HCT116 (cell line): Measurements from ENCODE around the gene SIL1. TPM values are rescaled to one million over a fixed set of nuclear protein-coding genes. Genes with fewer than 3 reads are reported as not detected.

Experiments
- ATAC-seq: fragments of 200-7000 bp; cut with Tn5 transposase; 2 replicates; pipeline ENCODE4 v1.9.1; 2020; ENCODE audit warnings: mild to moderate bottlenecking, moderate library complexity
- BruUV-seq: library from RNA; stranded (reverse); fragments of 400-500 nt; replicated peaks from 2 replicates; lab custom pipeline; 2021; lab: Mats Ljungman, UMichigan
- CTCF ChIA-PET: fragments of 300-600 bp; sonication (Branson Sonifier 250); formaldehyde crosslinking; loops from one replicate; lab custom pipeline; 2021; ENCODE audit warnings: antibody characterized with exemption; lab: Charles Lee
- POLR2A ChIA-PET: fragments of 300-600, 350-600 bp; sonication (Branson Sonifier 250); formaldehyde crosslinking; loops from one replicate; lab custom pipeline; 2021; ENCODE audit warnings: antibody characterized with exemption; lab: Charles Lee
- RAD21 ChIA-PET, 2 experiments: fragments of 300-600 bp; sonication (Branson Sonifier 250); formaldehyde crosslinking; loops; one replicate each; lab custom pipeline; 2023; ENCODE audit warnings: low total read pairs in 2 of 2; ENCODE audit not compliant: uncharacterized antibody in 2 of 2, unreplicated experiment in 2 of 2, low non-redundant PET in 1 of 2; lab: Charles Lee
- DNase-seq: peaks from one replicate; pipeline ENCODE4 v3.0.0-alpha.2; 2010; ENCODE audit warnings: low read depth, low spot score
- H2AFZ ChIP-seq: fragments of 200-600 bp; shearing (Covaris generic), sonication (generic); 2 replicates; pipeline ENCODE4 v1.6.1; 2017; ENCODE audit warnings: low read depth, mixed run types, mixed read lengths, antibody characterized with exemption, low read length; ENCODE audit not compliant: poor library complexity, severe bottlenecking
- H3K27ac ChIP-seq: 2 replicates; pipeline ENCODE4 v1.5.1; 2012; ENCODE audit warnings: low read depth, low read length
- H3K27me3 ChIP-seq: fragments of 200-600 bp; sonication (generic); 2 replicates; pipeline ENCODE4 v1.6.1; 2016; ENCODE audit warnings: mixed run types, low read length, mixed read lengths; ENCODE audit not compliant: insufficient read depth
- H3K36me3 ChIP-seq, 2 experiments: fragments of 200-500 bp in 1 of 2; fragments of 200-600 bp in 1 of 2; sonication (Bioruptor generic) in 1 of 2; sonication (generic) in 1 of 2; 2 replicates each; pipeline versions ENCODE4 v1.5.1 to v1.6.1; 2014 to 2016; ENCODE audit warnings: low read length in 2 of 2, inconsistent platforms in 1 of 2, mixed read lengths in 1 of 2, mixed run types in 1 of 2; ENCODE audit not compliant: insufficient read depth in 2 of 2, control insufficient read depth in 1 of 2
- H3K4me1 ChIP-seq, 2 experiments: fragments of 200-600 bp in 1 of 2; sonication (generic) in 1 of 2; 2 replicates each; pipeline versions ENCODE4 v1.5.1 to v1.6.1; 2012 to 2017; ENCODE audit warnings: low read length in 2 of 2, inconsistent platforms in 1 of 2, mild to moderate bottlenecking in 1 of 2, mixed read lengths in 1 of 2, mixed run types in 1 of 2, moderate library complexity in 1 of 2; ENCODE audit not compliant: insufficient read depth in 2 of 2, control insufficient read depth in 1 of 2
- H3K4me2 ChIP-seq: fragments of 200-600 bp; sonication (generic); 2 replicates; pipeline ENCODE4 v1.6.1; 2017; ENCODE audit warnings: mixed run types, low read length, mixed read lengths
- H3K4me3 ChIP-seq, 2 experiments: fragments of 200-600 bp in 1 of 2; sonication (generic) in 1 of 2; replicated peaks in 1 of 2; 2 replicates each; pipeline ENCODE4 v1.5.1; 2011 to 2016; ENCODE audit warnings: low read length in 2 of 2, control low read depth in 1 of 2, low read depth in 1 of 2, mild to moderate bottlenecking in 1 of 2, mixed read lengths in 1 of 2, mixed run types in 1 of 2
- H3K79me2 ChIP-seq: fragments of 200-600 bp; sonication (generic); 2 replicates; pipeline ENCODE4 v1.6.1; 2017; ENCODE audit warnings: mild to moderate bottlenecking, mixed run types, low read length, moderate library complexity, mixed read lengths; ENCODE audit not compliant: insufficient read depth
- H3K9ac ChIP-seq: fragments of 200-600 bp; sonication (generic); 2 replicates; pipeline ENCODE4 v1.6.1; 2016; ENCODE audit warnings: low read length, mixed read lengths
- H3K9me2 ChIP-seq: fragments of 200-600 bp; sonication (generic), shearing (Covaris generic); 2 replicates; pipeline ENCODE4 v1.6.1; 2017; ENCODE audit warnings: mixed run types, mild to moderate bottlenecking, moderate library complexity; ENCODE audit not compliant: insufficient read depth
- H3K9me3 ChIP-seq, 2 experiments: fragments of 200-500 bp in 1 of 2; fragments of 200-600 bp in 1 of 2; sonication (Bioruptor generic) in 1 of 2; sonication (generic) in 1 of 2; 2 replicates each; pipeline ENCODE4 v1.6.1; 2014 to 2017; ENCODE audit warnings: low read length in 2 of 2, mixed read lengths in 2 of 2, inconsistent platforms in 1 of 2, low read depth in 1 of 2, mild to moderate bottlenecking in 1 of 2, mixed run types in 1 of 2, moderate library complexity in 1 of 2; ENCODE audit not compliant: control insufficient read depth in 1 of 2, insufficient read depth in 1 of 2
- H4K20me1 ChIP-seq: fragments of 200-600 bp; sonication (generic), shearing (Covaris generic); 2 replicates; pipeline ENCODE4 v1.6.1; 2017; ENCODE audit warnings: mixed run types, mild to moderate bottlenecking, moderate library complexity; ENCODE audit not compliant: insufficient read depth
- CBX3 ChIP-seq: IDR thresholded peaks from 2 replicates; pipeline ENCODE4 v1.6.1; 2012; ENCODE audit warnings: low read depth
- CEBPB ChIP-seq: IDR thresholded peaks from 2 replicates; pipeline ENCODE4 v1.6.1; 2012; ENCODE audit warnings: low read depth
- EGR1 ChIP-seq: IDR thresholded peaks from 2 replicates; pipeline ENCODE4 v1.6.1; 2012; ENCODE audit warnings: low read depth
- ELF1 ChIP-seq: IDR thresholded peaks from 2 replicates; pipeline ENCODE4 v1.6.1; 2012; ENCODE audit warnings: low read depth, borderline replicate concordance
- EZH2phosphoT487 ChIP-seq: fragments of 200-600 bp; IDR thresholded peaks from 2 replicates; pipeline ENCODE4 v1.6.1; 2018; ENCODE audit warnings: antibody characterized with exemption, borderline replicate concordance
- FOSL1 ChIP-seq: IDR thresholded peaks from 2 replicates; pipeline ENCODE4 v1.6.1; 2012; ENCODE audit warnings: low read depth
- JUND ChIP-seq: IDR thresholded peaks from 2 replicates; pipeline ENCODE4 v1.6.1; 2012
- POLR2AphosphoS5 ChIP-seq: IDR thresholded peaks from 2 replicates; pipeline ENCODE4 v1.6.1; 2011; ENCODE audit warnings: mild to moderate bottlenecking, low read depth, low read length, moderate library complexity
- RAD21 ChIP-seq: IDR thresholded peaks from 2 replicates; pipeline ENCODE4 v1.6.1; 2012; ENCODE audit warnings: low read depth, mild to moderate bottlenecking
- SP1 ChIP-seq: IDR thresholded peaks from 2 replicates; pipeline ENCODE4 v1.6.1; 2012; ENCODE audit warnings: low read depth
- YY1 ChIP-seq: IDR thresholded peaks from 2 replicates; pipeline ENCODE4 v1.6.1; 2011; ENCODE audit warnings: low read length, low read depth, moderate library complexity, mild to moderate bottlenecking; ENCODE audit not compliant: insufficient replicate concordance; ENCODE audit errors: extremely low read depth
- ZFX ChIP-seq: fragments of 450-650 bp; IDR thresholded peaks from 2 replicates; pipeline ENCODE4 v1.6.1; 2017
- ZNF274 ChIP-seq: fragments of 200-500 bp; sonication (Bioruptor generic); IDR thresholded peaks from 2 replicates; pipeline ENCODE4 v1.6.1; 2014; ENCODE audit warnings: mild to moderate bottlenecking, low read depth, low read length, inconsistent platforms
- intact Hi-C: fragments of 100-400 bp; cut with micrococcal nuclease; formaldehyde crosslinking; loops from 2 replicates; pipeline ENCODE4 v1.10.0; 2022
- total RNA-seq: library from RNA; stranded (reverse); gene quantifications from one replicate; pipeline ENCODE4 v1.2.1, GENCODE V29; 2021; ENCODE audit not compliant: unreplicated experiment
- TF ChIP-seq, protein P1 (sequence below): IDR thresholded peaks from 2 replicates; pipeline ENCODE4 v1.6.1; 2012
- TF ChIP-seq, protein P2 (sequence below): IDR thresholded peaks from 2 replicates; pipeline ENCODE4 v1.6.1; 2011; ENCODE audit warnings: mild to moderate bottlenecking, low read length, moderate library complexity; ENCODE audit not compliant: insufficient replicate concordance; ENCODE audit errors: extremely low read depth
- TF ChIP-seq, protein P3 (sequence below): IDR thresholded peaks from 2 replicates; pipeline ENCODE4 v1.6.1; 2012; ENCODE audit warnings: low read depth
- TF ChIP-seq, protein P4 (sequence below): IDR thresholded peaks from 2 replicates; pipeline ENCODE4 v1.6.1; 2012
- TF ChIP-seq, protein P5 (sequence below), 3 experiments: fragments of 200-600 bp in 1 of 3; sonication (generic) in 1 of 3; IDR thresholded peaks in 2 of 3; conservative IDR thresholded peaks in 1 of 3; 2 replicates each; pipeline ENCODE4 v1.5.1; 2012 to 2017; ENCODE audit warnings: low read depth in 2 of 3, low read length in 2 of 3, antibody characterized with exemption in 1 of 3, borderline replicate concordance in 1 of 3, control low read depth in 1 of 3, mild to moderate bottlenecking in 1 of 3, mixed read lengths in 1 of 3, mixed run types in 1 of 3, moderate library complexity in 1 of 3; ENCODE audit not compliant: insufficient read depth in 1 of 3

The SIL1 gene
- total RNA-seq, 1 experiment from 2014 or later: 34.0 TPM

DNA sequence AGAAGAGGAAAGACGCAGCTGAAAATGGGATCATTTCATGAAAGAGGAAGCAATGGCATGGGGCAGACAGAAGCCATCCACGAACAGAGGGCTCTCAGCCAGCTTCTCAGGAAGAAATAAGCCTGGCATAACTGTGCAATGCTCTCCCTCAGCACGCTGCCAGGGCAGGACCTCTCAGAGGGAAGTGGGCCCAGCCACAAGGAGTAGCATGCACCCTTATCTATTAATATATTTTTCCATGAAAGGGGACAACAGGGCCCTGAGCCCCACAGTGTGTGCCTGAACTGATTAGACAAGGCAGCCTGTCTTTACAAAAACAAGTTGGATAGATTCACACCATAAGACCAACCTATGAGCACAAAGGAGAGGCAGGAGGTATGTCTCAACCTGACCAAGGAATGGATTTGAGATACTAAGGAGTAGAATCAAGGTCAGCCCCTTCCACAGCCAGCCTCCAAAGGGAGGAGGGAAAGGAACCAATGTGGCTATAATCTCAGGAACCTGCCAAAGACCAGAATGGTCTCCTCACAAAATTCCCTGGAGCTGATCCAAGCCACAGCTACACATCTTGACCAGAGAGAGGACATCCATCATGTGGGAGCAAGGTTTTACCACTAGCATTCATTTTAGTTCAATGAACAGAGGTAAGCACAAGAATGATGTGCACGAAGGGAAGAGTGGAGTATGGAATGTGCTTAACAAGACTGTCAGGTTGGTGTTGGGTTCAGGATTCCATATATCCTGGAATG is 154.8 kb downstream of the SIL1 start:
- no peak for ATAC-seq
- POLR2A ChIA-PET: no interaction called here
- Histone ChIP-seq H3K9me3 (no peaks in the 10 kb centered on the region), H3K4me2 (no peak overlapping the region), H3K4me1 (peaks cover 0 to 6% of the 10 kb centered on the region in 2 experiments; a peak in 1 of 4 replicates)
- TF ChIP-seq, protein P1, sequence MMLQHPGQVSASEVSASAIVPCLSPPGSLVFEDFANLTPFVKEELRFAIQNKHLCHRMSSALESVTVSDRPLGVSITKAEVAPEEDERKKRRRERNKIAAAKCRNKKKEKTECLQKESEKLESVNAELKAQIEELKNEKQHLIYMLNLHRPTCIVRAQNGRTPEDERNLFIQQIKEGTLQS: no peak
- TF ChIP-seq, protein P2, sequence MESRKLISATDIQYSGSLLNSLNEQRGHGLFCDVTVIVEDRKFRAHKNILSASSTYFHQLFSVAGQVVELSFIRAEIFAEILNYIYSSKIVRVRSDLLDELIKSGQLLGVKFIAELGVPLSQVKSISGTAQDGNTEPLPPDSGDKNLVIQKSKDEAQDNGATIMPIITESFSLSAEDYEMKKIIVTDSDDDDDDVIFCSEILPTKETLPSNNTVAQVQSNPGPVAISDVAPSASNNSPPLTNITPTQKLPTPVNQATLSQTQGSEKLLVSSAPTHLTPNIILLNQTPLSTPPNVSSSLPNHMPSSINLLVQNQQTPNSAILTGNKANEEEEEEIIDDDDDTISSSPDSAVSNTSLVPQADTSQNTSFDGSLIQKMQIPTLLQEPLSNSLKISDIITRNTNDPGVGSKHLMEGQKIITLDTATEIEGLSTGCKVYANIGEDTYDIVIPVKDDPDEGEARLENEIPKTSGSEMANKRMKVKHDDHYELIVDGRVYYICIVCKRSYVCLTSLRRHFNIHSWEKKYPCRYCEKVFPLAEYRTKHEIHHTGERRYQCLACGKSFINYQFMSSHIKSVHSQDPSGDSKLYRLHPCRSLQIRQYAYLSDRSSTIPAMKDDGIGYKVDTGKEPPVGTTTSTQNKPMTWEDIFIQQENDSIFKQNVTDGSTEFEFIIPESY: no peak
- no peak for TF ChIP-seq ZFX
- TF ChIP-seq ELF1: no peak
- no peak for TF ChIP-seq ZNF274
- no peak for TF ChIP-seq EZH2phosphoT487
- TF ChIP-seq POLR2AphosphoS5: no peak
- TF ChIP-seq, protein P3, sequence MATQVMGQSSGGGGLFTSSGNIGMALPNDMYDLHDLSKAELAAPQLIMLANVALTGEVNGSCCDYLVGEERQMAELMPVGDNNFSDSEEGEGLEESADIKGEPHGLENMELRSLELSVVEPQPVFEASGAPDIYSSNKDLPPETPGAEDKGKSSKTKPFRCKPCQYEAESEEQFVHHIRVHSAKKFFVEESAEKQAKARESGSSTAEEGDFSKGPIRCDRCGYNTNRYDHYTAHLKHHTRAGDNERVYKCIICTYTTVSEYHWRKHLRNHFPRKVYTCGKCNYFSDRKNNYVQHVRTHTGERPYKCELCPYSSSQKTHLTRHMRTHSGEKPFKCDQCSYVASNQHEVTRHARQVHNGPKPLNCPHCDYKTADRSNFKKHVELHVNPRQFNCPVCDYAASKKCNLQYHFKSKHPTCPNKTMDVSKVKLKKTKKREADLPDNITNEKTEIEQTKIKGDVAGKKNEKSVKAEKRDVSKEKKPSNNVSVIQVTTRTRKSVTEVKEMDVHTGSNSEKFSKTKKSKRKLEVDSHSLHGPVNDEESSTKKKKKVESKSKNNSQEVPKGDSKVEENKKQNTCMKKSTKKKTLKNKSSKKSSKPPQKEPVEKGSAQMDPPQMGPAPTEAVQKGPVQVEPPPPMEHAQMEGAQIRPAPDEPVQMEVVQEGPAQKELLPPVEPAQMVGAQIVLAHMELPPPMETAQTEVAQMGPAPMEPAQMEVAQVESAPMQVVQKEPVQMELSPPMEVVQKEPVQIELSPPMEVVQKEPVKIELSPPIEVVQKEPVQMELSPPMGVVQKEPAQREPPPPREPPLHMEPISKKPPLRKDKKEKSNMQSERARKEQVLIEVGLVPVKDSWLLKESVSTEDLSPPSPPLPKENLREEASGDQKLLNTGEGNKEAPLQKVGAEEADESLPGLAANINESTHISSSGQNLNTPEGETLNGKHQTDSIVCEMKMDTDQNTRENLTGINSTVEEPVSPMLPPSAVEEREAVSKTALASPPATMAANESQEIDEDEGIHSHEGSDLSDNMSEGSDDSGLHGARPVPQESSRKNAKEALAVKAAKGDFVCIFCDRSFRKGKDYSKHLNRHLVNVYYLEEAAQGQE: no peak
- no peak for TF ChIP-seq YY1
- TF ChIP-seq, protein P4, sequence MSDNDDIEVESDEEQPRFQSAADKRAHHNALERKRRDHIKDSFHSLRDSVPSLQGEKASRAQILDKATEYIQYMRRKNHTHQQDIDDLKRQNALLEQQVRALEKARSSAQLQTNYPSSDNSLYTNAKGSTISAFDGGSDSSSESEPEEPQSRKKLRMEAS: no peak
- no peak for TF ChIP-seq RAD21
- no peak for TF ChIP-seq EGR1
- no peak for TF ChIP-seq JUND
- no peak for TF ChIP-seq CBX3
- TF ChIP-seq, protein P5, sequence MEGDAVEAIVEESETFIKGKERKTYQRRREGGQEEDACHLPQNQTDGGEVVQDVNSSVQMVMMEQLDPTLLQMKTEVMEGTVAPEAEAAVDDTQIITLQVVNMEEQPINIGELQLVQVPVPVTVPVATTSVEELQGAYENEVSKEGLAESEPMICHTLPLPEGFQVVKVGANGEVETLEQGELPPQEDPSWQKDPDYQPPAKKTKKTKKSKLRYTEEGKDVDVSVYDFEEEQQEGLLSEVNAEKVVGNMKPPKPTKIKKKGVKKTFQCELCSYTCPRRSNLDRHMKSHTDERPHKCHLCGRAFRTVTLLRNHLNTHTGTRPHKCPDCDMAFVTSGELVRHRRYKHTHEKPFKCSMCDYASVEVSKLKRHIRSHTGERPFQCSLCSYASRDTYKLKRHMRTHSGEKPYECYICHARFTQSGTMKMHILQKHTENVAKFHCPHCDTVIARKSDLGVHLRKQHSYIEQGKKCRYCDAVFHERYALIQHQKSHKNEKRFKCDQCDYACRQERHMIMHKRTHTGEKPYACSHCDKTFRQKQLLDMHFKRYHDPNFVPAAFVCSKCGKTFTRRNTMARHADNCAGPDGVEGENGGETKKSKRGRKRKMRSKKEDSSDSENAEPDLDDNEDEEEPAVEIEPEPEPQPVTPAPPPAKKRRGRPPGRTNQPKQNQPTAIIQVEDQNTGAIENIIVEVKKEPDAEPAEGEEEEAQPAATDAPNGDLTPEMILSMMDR (IDR thresholded peaks at IDR 0.05 in 2 of 3, conservative IDR thresholded peaks at IDR 0.05 in 1 of 3; ENCODE audit: borderline replicate concordance in 1 of 3, insufficient read depth in 1 of 3, low read depth in 2 of 3, low read length in 2 of 3): no peak
- no peak for TF ChIP-seq CEBPB
- TF ChIP-seq SP1: no peak
- TF ChIP-seq FOSL1: no peak
- TF ChIP-seq, all 23 proteins: peak for 0
- Histone ChIP-seq H4K20me1 (no peaks in the 10 kb centered on the region), H3K27me3 (no peaks in the 10 kb centered on the region), H3K27ac (no peak overlapping the region), H3K9ac (no peak overlapping the region), H3K36me3 (no peaks in the 10 kb centered on the region), H3K4me3 (no peak overlapping the region), H2AFZ (no peak overlapping the region), H3K9me2 (no peaks in the 10 kb centered on the region), H3K79me2 (no peaks in the 10 kb centered on the region)
- intact Hi-C loops: no loop called here
- RAD21 ChIA-PET: no interaction called here
- BruUV-seq: no TSS peak
- DNase-seq: no peak
- CTCF ChIA-PET: no interaction called here
